A673 (cell line): ENCODE data around the gene HNRNPA1L2. TPM values are rescaled to one million over a fixed set of nuclear protein-coding genes. Genes with fewer than 3 reads are reported as not detected.

ENCODE experiments used
- BruUV-seq: library from RNA; stranded (reverse); fragments of 400-500 nt; replicated peaks from 2 replicates; lab custom pipeline; 2021; lab: Mats Ljungman, UMichigan
- CTCF ChIA-PET: fragments of 300-600 bp; sonication (Branson Sonifier 250); formaldehyde crosslinking; loops from one replicate; lab custom pipeline; 2022; ENCODE audit warnings: antibody characterized with exemption; lab: Charles Lee
- POLR2A ChIA-PET: fragments of 300-600 bp; sonication (Branson Sonifier 250); formaldehyde crosslinking; loops from one replicate; lab custom pipeline; 2022; ENCODE audit warnings: antibody characterized with exemption; ENCODE audit not compliant: low non-redundant PET; lab: Charles Lee
- DNase-seq: peaks from one replicate; pipeline ENCODE4 v3.0.0-alpha.2; 2015; ENCODE audit warnings: low spot score
- H3K27ac ChIP-seq: fragments of 200-600 bp; sonication (generic); 2 replicates; pipeline ENCODE4 v1.5.1; 2016; ENCODE audit warnings: mixed run types, low read depth, mild to moderate bottlenecking, mixed read lengths, antibody characterized with exemption, low read length; ENCODE audit not compliant: poor library complexity, severe bottlenecking
- H3K27me3 ChIP-seq: fragments of 200-600 bp; sonication (generic); replicated peaks from 2 replicates; pipeline ENCODE4 v1.6.1; 2017; ENCODE audit warnings: mixed run types, low read depth, mild to moderate bottlenecking, mixed read lengths, antibody characterized with exemption, low read length; ENCODE audit not compliant: insufficient read depth, poor library complexity
- H3K36me3 ChIP-seq: fragments of 200-600 bp; sonication (generic); 2 replicates; pipeline ENCODE4 v1.6.1; 2016; ENCODE audit warnings: mixed run types, mild to moderate bottlenecking, mixed read lengths, antibody characterized with exemption, low read length; ENCODE audit not compliant: insufficient read depth, poor library complexity, severe bottlenecking
- H3K4me1 ChIP-seq: fragments of 200-600 bp; sonication (generic); 2 replicates; pipeline ENCODE4 v1.6.1; 2017; ENCODE audit warnings: mixed run types, mild to moderate bottlenecking, mixed read lengths, antibody characterized with exemption, low read length; ENCODE audit not compliant: insufficient read depth, poor library complexity, severe bottlenecking
- H3K4me3 ChIP-seq: fragments of 200-600 bp; sonication (generic); 2 replicates; pipeline ENCODE4 v1.5.1; 2016; ENCODE audit warnings: low read depth, mixed run types, mild to moderate bottlenecking, mixed read lengths, low read length; ENCODE audit not compliant: poor library complexity, severe bottlenecking
- H3K9me3 ChIP-seq: fragments of 200-600 bp; sonication (generic); 2 replicates; pipeline ENCODE4 v1.6.1; 2016; ENCODE audit warnings: mixed run types, low read depth, mild to moderate bottlenecking, mixed read lengths, antibody characterized with exemption, low read length; ENCODE audit not compliant: poor library complexity, severe bottlenecking
- CTCF ChIP-seq: fragments of 300-800, 200-600 bp; sonication (generic); conservative IDR thresholded peaks from 2 replicates; pipeline ENCODE4 v1.5.1; 2017; ENCODE audit warnings: low read depth, mild to moderate bottlenecking, antibody characterized with exemption, low read length, moderate library complexity, mixed read lengths
- EZH2 ChIP-seq: fragments of 200-600 bp; sonication (generic); IDR thresholded peaks from 2 replicates; pipeline ENCODE4 v1.6.1; 2017; ENCODE audit warnings: borderline replicate concordance, low read depth, mild to moderate bottlenecking, mixed read lengths, antibody characterized with exemption, low read length; ENCODE audit not compliant: poor library complexity, severe bottlenecking
- intact Hi-C: fragments of 100-400 bp; cut with micrococcal nuclease; formaldehyde crosslinking; loops from one replicate; pipeline ENCODE4 v1.10.0; 2022; ENCODE audit not compliant: unreplicated experiment
- total RNA-seq: library from RNA; stranded (reverse); gene quantifications from 2 replicates; pipeline ENCODE4 v1.2.3, GENCODE V29; 2021

HNRNPA1L2 gene
- total RNA-seq, 1 experiment from 2014 or later = 10.1 TPM

DNA sequence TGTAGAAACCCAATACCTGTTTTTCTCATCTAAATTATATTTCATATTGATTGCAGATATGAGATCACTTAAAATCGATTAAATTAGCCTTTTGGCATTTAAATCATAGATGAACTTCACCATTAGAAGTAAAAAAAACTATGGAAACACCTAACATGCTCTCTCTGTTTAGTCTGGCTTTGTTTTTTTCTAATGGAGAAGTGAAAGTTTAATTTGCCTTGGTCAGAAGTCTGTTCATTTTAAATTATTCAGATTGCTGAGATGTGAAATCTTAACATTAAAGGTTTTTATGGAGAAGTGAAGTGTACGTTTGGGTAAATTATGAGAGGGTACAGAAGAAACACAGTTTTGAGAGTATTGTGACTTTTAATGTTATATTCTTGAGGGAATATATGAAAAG, 17.1 kb downstream of the HNRNPA1L2 start:
- intact Hi-C loops = loop anchor here (10.0 kb wide), 1 partner anchor 145 kb away; no protein-coding TSS in a partner anchor
- no peak for TF ChIP-seq CTCF
- no peak for TF ChIP-seq EZH2
- Histone ChIP-seq H3K27me3 (no peaks in the 10 kb centered on the region), H3K4me3 (no peak overlapping the region), H3K27ac (no peak overlapping the region), H3K36me3 (peaks cover 61% of the 10 kb centered on the region), H3K9me3 (no peaks in the 10 kb centered on the region), H3K4me1 (peaks cover 4% of the 10 kb centered on the region)
- POLR2A ChIA-PET = no interaction called here
- no peak for DNase-seq
- BruUV-seq = no TSS peak
- CTCF ChIA-PET = no interaction called here

- Histone ChIP-seq H3K27me3 (no peaks in the 10 kb centered on the region), H3K27ac (no peak overlapping the region), H3K4me3 (no peak overlapping the region), H3K36me3 (peaks cover 79% of the 10 kb centered on the region), H3K4me1 (peaks cover 6% of the 10 kb centered on the region), H3K9me3 (no peaks in the 10 kb centered on the region)
- DNase-seq = no peak
- TF ChIP-seq CTCF (no peak), EZH2 (no peak)
- CTCF ChIA-PET = interaction anchor here (1.2 to 2.0 kb wide), 2 partner anchors 144 to 488 kb away, joined by 4 to 11 read pairs; no protein-coding TSS in a partner anchor
- no TSS peak for BruUV-seq
- POLR2A ChIA-PET = interaction anchor here (0.6 kb wide), 1 partner anchor 45 kb away, joined by 3 read pairs; no protein-coding TSS in a partner anchor
- intact Hi-C loops = loop anchor here (10.0 kb wide), 2 partner anchors 301 to 541 kb away; no protein-coding TSS in a partner anchor
These were observed 22.0 kb downstream of the HNRNPA1L2 start for GRCh38 chr13:52664272-52664671.

DNA sequence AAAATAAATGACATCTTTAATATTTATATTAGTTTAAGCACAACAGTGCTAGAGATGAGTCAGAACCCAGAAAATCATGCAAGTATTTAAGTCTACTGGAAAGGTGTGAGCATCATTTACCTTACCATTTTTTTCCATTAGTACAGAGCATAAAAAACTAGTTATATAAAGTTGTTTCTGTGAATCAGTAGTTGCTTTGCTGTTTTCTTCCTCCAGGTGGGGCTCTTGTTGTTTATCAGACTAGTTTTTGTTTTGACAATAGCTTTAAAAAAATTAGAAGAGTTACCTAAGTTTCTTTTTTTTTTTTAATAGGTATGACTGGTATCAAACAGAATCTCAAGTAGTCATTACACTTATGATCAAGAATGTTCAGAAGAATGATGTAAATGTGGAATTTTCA, 23.1 kb downstream of the HNRNPA1L2 start:
- ChIA-PET POLR2A (no interaction called here), CTCF (interaction anchor here (0.8 to 2.0 kb wide), 9 partner anchors 13 to 533 kb away, joined by 3 to 11 read pairs (median 4); partner anchors contain the start of gene SUGT1)
- Histone ChIP-seq H3K4me1 (peaks cover 6% of the 10 kb centered on the region), H3K36me3 (peaks cover 78% of the 10 kb centered on the region), H3K27ac (no peak overlapping the region), H3K9me3 (no peaks in the 10 kb centered on the region), H3K4me3 (no peak overlapping the region), H3K27me3 (no peaks in the 10 kb centered on the region)
- TF ChIP-seq EZH2 (no peak), CTCF (peak; percentile 64)
- peak; percentile 34 for DNase-seq
- no TSS peak for BruUV-seq
- intact Hi-C loops = loop anchor here (10.0 kb wide), 2 partner anchors 299 to 539 kb away; no protein-coding TSS in a partner anchor
